Measurements from ENCODE around the gene CCDC177.

The CCDC177 gene

DNA sequence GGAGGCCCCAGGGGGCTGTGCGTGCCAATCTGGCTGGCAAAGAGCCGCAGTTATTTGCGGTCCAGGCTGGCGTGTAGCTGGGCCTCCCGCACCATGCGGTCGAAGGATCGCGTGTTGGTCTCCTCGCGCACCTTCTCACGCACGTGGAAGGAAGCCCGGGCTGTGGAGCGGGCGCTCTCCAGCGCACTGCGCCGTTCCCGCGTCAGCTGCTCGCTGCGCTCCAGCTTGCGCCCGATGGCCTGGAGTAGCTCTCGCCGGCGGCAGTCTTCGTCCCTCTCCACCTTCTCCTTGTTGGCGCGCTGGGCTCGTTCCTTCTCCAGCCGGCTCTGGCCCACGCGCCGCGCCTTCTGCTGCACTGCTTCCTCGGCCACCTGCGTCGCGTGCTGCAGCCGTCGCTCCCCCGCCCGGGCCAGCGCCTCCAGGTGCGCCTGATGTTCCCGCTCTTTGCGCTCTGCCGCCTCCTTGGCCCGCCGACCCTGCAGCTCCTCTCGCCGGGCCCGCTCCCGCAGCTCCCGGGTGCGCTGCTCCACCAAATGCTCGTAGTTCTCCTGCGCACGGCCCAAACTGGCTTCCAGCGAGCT is 3.1 kb downstream of the CCDC177 start:
- in situ Hi-C loops (cut with HindIII; ENCODE audit: low sequenced_read_pairs), result loop anchor here (5.0 kb wide), 1 partner anchor 76 kb away; no protein-coding TSS in a partner anchor

DNA sequence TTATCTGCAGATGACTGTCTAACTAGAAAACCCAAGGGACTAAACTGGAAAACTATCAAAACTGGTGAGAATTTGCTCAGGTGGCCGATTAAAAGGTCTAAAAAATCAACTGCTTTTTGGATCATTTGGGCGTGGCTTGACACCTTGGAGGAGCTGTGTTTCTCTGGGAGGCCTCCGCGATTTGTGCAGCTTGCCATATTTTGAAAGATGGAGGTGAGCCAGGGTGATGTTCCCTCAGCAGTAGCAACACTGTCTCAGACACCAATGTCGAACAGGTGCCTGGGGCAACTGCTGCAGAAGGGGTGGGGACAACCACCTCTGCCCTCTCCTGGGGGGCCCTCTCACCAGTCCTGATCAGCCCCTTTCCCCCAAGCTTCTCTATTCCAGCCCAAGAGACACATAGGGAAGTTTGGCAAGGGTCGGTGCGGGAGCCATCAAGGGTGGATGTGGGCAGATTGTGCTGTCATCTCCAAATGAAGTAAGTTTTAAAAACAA is 3.8 kb downstream of the CCDC177 start:
- in situ Hi-C loops (cut with HindIII; ENCODE audit: low sequenced_read_pairs), result loop anchor here (5.0 kb wide), 1 partner anchor 76 kb away; no protein-coding TSS in a partner anchor

DNA sequence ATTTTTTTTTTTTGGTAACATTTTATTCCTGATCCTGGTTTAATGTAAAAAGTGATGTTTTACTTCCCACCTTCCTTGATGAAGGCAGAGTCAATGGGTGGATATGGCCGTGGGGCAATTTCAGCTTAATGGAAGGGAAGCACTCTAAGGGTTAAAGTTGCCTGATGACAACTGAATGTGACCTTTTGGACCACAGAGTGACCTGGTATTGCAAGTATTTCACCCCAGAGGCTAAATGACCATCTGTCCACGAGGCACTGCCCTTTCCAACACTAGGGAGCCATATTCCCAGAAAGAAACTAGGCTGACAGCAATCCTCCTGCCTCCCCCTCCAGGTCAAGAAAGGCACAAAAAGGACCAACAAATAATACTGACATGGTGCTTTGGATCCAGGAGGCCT is 4.8 kb downstream of the CCDC177 start:
- in situ Hi-C loops (cut with HindIII; ENCODE audit: low sequenced_read_pairs), result loop anchor here (5.0 kb wide), 1 partner anchor 77 kb away; no protein-coding TSS in a partner anchor

DNA sequence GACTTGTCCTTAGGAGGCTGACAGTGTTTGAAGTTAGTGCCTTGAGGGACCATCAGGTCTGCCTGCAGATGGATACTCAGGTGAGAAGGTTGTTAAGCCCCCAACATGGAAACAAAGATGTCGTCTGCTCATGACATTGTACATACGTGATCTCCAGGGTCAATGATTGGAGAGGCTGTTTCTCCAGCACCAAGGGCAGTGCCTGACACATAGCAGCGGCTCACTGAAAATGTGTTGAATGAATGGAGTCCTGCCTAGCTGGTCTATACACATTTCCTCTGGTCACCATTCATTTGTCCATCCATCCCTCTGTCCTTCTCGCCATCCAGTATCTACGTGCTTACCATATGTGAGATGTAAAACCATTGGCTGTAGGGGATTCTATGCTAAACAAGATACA is 7.1 kb downstream of the CCDC177 start:
- in situ Hi-C loops (cut with HindIII; ENCODE audit: low sequenced_read_pairs), result no loop called here

DNA sequence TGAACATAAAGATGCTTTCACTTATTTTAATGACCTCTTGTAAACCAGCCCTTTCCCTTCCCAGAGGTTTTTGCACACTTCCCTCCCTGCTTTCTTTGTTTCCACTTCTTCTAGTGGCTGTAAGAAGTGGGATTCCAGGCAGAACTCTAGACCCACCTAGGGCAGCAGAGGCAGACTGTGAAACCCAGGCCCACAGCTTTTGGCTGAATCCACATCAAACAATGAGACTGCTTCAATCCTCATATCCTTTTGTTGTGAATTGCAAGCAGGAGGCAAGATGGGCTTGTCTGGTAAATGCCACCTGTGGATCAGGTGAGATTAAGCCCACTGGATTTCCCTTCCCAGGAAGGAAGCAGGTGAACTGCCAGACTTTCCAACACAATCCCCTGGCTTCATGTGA is 12.8 kb downstream of the CCDC177 start:
- in situ Hi-C loops (cut with HindIII; ENCODE audit: low sequenced_read_pairs), result no loop called here

DNA sequence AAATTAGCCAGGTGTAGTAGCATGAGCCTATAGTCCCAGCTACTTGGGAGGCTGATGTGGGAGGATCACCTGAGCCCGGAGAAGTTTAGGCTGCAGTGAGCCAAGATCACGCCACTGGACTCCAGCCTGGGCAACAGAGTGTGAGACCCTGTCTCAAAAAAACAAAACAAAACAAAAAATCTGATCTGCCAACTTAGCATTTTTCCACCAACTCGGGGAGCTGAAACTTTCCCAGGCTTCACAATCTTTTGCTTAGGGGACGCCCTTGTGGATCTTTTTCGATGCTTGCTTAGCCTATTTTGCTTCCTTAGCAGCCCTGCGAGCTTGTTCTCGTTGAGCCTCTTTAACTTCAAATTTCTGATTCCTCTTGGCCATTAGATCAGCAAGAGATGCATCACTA is 13.8 kb downstream of the CCDC177 start:
- in situ Hi-C loops (cut with HindIII; ENCODE audit: low sequenced_read_pairs), result no loop called here

DNA sequence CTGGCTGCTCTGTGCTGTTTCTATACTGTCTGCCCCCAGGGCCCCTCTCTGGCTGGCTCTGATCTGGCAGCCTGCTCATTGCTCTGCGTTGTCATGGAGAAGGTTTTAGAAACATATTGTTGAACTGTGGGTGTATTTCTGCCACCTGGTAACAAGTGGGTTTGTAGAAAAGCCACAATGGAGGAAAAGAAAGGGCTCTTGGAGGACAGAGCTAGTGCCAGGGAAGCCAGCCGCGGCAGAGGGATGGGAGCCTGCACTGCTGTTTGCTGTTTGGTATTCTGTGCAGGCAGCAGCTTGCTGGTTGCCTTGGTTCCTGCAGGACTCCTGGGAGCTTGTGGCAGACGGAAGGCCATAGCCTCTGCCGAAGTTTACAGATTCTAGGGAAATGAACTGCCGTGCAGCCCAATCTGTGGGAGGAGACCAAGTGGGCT is 15.1 kb downstream of the CCDC177 start:
- in situ Hi-C loops (cut with HindIII; ENCODE audit: low sequenced_read_pairs), result no loop called here

DNA sequence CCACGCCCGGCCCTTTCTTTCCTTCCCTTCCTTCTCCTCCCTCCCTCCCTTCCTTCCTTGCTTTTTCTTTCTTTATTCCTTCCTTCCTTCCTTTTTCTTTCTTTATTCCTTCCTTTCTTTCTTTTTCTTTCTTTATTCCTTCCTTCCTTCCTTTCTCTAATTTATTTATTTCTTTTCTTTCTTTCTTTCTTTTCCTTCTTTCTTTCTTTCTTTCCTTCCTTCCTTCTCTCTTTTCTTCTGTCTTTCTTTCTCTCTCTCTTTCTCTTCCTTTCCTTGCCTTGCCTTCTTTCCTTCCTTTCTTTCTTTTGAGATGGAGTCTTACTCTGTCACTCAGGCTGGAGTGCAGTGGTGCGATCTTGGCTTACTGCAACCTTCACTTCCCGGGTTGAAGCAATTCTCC is 15.9 kb downstream of the CCDC177 start:
- in situ Hi-C loops (cut with HindIII; ENCODE audit: low sequenced_read_pairs), result no loop called here

DNA sequence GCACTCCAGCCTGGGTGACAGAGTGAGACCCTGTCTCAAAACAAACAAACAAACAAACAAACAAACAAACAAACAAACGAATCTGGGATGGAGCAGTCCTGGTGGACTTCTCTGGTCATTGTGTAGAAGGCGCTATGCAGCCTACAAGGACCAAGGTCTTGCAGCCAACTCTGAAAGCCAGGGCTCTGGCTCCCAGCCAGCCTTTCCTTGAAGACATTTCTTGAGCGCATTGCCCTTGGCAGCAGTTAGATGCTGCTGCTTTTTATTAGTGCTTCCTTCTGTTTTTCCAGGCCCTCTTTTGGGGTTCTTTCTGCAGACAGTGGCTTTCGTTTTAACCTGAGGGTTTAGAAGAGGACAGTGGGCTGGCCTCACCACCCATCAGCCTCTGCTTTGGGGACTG is 20.2 kb downstream of the CCDC177 start:
- in situ Hi-C loops (cut with HindIII; ENCODE audit: low sequenced_read_pairs), result no loop called here

DNA sequence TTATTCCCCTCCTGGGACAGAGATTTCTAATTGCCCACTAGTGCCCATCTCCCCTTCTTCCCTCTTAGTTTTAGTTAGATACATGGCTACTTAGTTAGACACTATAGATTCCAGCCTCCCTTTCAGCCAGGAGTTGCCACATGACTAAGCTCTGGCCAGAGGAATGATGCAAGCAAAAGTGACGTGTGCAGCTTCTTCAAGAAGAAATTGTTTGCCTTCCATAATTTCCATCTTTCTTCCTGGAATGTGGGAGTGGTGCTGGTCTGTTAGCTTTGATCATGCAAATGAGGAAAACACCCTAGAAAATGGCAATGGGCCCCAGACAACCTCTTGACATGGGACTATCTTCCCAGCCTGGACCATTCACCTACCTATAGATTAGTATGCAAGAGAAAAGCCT is 21.4 kb downstream of the CCDC177 start:
- in situ Hi-C loops (cut with HindIII; ENCODE audit: low sequenced_read_pairs), result no loop called here

DNA sequence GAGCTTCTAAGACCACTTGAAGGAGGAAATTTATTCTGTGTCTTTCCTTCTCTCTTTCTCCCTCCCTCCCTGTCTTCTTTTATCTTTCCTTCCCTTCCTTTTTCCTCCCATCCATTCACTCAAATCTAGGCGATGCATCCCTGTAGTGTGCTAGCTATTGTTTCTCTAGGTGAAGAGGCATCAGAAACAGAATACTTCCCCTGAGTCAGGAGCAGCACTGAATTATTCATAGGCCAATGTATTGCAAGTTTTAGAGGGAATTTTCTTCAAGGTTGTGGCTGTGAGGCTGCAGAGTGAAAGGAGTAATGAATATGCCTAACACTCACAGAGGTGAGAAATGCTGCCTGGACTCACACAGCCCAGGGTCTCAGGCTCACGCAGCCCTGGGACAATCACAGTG is 23.2 kb downstream of the CCDC177 start:
- in situ Hi-C loops (cut with HindIII; ENCODE audit: low sequenced_read_pairs), result no loop called here

DNA sequence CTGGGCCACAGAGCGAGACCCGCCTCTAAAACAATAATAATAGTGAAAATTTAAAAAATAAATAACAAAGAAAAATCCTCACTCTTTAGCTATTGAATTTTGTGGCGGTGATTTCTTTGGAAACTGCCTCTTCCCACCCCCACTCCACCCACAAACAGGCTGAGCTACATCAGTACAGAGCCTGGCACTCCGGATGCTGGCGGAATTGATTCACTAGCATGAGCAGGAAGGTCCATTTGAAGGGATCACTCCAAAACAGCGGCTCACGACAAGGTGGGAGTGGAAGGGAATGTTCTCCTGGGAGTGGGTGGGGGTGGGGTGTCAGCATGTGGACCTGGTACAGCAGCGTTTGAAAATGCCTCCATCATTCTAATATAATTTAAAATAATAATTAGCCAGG is 26.1 kb downstream of the CCDC177 start:
- in situ Hi-C loops (cut with HindIII; ENCODE audit: low sequenced_read_pairs), result no loop called here

DNA sequence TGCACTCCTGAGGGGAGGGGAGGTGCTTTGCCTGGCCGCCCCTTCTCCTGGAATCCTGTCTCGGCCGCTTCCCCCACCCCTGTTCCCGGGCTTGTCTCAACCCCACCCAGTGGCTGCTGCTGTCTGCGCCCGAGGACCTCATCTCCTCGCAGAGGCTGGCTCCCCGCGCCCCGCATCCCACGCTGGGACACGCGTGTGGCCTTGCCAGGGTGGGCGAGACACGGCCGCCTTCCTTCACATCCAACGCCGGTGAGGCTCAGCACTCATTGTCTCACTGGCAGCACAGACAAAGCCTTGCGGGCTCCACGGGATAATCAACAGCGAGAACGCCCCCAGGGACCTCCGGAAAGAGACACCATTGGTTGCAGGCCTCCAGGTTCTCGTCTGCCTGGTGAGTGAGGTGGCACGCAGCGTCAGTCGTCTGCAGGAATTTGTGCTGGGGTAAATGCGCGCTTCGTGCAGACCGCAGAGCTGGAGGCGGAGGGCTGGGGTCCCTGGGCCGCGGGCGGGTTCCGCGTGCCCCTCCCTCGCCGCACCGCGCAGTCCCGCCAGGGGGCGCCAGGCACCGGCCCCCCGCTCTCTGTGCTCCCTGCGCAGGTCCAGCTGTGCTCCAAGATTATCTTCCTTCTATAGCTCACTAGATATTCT is 26.8 kb downstream of the CCDC177 start:
- in situ Hi-C loops (cut with HindIII; ENCODE audit: low sequenced_read_pairs), result no loop called here

DNA sequence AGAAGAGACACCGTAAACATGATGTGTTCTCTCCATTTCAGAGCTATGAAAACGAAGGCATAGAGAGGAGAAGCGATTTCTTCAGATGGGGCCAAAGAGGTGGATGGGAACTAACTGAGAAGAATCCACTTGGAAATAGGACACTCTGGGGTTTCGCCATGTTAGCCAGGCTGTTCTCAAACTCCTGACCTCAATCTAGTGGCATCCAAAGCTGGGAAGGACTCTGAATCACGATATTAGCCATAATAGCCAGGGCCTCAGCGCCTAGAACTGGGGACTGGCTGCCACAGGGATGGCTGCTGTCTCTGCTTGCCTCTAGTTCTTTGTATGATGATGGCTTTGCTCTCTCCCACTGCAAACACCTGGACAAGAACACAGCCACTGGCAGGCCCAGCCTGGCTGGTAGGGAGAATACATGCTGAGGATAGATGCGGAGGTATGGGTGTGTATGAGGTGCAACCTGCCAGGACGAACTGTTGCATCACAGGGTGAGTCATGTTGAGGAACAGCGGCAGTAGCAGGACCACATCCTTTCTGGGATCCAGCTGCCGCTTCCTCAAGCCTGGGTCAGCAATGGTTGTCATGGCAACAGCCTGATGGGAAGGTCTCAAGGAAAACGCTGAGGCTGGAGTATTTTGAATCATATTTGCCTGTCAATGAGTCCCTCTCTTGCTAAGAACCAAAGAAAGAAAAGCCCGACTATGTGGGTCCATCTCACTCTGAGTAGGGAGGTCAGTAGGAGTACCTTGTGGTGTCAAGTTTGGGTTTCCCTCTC is 31.1 kb downstream of the CCDC177 start:
- in situ Hi-C loops (cut with HindIII; ENCODE audit: low sequenced_read_pairs), result loop anchor here (5.0 kb wide), 1 partner anchor 39 kb away; no protein-coding TSS in a partner anchor

DNA sequence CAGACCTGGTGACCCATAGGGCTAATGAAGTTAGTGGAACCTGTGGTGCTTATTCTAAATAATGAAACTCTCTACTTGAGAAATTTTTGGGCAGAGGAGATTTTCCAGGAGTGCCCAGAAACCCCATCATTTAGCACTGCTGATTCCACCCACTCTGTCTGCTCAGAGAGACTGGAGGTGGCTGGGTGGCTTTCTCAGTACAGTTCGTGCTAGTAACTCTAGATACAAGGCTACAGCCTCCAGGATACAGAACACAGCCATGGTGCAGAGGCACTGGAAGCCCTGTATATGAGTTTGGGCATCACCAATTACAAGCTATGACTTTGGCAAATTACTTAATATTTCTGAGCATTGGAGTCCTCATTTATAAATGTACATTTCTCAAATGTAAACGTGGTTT is 32.4 kb downstream of the CCDC177 start:
- in situ Hi-C loops (cut with HindIII; ENCODE audit: low sequenced_read_pairs), result loop anchor here (5.0 kb wide), 1 partner anchor 40 kb away; no protein-coding TSS in a partner anchor

DNA sequence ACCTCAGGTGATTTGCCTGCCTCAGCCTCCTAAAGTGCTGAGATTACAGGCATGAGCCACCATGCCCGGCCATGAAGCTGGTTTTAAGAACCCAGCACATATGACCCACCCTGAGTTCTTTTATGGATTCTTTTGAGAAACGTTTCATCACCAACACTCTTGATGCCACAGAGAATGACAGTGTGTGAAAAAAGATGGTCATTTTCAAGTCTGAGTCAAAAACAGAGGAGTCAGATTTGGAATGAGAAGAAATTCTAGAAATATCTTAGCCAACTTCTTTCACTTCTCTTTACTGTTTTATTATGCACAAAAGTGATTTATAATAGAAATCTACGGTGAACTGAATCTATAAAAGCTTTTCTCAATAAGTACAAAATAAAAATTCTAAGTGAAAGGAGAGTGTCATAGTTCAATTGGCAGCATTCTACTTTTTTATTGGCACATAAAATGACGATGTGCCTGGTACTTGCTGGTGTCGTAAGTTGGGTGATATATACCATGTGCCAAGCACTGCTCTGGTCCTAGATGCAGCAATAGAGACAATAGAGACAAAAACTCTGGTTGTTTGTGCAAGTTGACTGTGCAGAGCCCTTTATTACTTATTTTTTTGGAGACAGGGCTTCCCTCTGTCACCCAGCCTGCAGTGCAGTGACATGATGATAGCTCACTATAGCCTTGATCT is 33.9 kb downstream of the CCDC177 start:
- in situ Hi-C loops (cut with HindIII; ENCODE audit: low sequenced_read_pairs), result loop anchor here (5.0 kb wide), 1 partner anchor 42 kb away; no protein-coding TSS in a partner anchor

DNA sequence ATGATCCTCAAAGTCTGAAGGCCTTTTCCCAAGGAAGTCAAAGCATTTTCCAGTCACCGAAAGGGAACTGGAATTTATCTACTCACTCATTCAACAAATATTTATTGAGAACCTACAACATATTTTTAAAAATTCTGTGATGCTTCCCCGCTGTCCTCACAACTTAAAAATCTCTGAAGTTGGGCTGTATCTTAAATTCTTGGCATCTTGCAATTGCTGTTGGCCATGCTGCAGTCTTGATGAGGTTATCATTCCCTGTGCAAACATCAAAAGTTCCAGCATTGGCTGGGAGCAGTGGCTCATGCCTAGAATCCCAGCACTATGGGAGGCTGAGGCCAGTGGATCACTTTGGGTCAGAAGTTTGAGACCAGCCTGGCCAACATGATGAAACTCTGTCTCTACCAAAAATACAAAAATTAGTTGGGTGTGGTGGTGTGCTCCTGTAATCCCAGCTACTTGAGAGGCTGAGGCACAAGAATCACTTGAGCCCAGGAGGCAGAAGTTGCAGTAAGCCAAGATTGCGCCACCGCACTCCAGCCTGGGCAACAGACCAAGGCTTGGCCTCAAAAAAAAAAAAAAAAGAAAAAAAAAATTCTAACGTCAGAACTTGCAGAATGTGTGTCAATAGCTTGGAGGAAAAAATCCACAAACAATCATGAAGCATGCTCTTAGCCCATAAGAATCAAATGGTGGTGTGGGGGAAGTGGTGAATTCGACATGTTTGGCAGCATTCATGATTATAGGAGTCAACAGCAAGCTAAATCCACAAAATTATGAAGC is 34.9 kb downstream of the CCDC177 start:
- in situ Hi-C loops (cut with HindIII; ENCODE audit: low sequenced_read_pairs), result loop anchor here (5.0 kb wide), 1 partner anchor 42 kb away; no protein-coding TSS in a partner anchor

DNA sequence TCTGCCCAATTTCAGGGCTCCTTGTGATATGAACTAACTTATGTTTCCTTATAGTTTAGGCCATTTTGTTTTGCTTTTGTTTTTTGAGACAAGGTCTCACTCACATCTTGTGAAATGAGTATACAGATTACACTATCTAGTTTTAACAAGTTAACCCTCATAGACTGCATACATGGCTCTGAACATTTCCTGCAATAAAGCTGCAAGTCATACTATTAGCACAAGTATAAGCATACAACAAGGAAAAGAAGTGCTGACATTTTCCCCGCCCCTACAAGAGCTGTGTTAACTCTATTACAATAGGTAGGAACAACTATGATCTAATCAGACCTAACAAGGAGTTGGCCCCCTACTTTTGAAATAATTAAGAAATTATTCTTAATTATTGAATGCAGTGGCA is 35.9 kb downstream of the CCDC177 start:
- in situ Hi-C loops (cut with HindIII; ENCODE audit: low sequenced_read_pairs), result no loop called here

DNA sequence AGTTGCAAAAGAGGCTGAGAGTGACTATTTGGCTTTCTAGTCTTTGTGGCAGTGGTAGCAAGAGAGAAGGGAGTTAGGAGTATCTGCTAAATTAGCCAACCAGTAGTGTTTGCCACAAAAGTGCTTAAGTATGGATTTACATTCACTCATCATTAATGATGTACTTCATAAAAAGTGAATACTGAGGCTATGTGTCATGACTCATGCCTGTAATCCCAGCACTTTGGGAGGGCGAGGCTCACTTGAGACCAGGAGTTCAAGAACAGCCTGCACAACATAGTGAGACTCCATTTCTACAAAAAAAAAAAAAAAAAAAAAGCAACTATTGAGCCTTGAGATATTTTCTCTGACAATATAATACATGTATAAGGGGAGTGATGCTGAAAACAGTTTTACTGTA is 36.8 kb downstream of the CCDC177 start:
- in situ Hi-C loops (cut with HindIII; ENCODE audit: low sequenced_read_pairs), result no loop called here

DNA sequence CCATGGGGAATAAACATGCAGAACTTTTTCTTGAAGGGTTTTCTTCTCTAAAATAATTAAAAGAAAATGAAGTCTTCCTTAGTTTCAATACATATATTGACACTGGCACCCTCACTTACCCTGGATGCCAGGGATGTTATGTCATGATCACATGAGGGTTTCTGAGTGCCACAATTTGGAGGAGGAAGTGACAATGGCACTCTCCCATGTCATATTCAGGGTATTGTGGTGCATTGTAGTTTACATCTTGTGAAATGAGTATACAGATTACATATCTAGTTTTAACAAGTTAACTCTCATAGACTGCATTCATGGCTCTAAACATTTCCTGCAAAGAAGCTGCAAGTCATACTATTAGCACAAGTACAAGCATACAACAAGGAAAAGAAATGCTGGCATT is 37.7 kb downstream of the CCDC177 start:
- in situ Hi-C loops (cut with HindIII; ENCODE audit: low sequenced_read_pairs), result no loop called here

Data from endothelial cell of hepatic sinusoid (primary cell).